Measurements from ENCODE around the gene CLCF1.
A peak's percentile ranks its signal among the peaks of the same experiment; 100 is the strongest.

CLCF1 gene

DNA sequence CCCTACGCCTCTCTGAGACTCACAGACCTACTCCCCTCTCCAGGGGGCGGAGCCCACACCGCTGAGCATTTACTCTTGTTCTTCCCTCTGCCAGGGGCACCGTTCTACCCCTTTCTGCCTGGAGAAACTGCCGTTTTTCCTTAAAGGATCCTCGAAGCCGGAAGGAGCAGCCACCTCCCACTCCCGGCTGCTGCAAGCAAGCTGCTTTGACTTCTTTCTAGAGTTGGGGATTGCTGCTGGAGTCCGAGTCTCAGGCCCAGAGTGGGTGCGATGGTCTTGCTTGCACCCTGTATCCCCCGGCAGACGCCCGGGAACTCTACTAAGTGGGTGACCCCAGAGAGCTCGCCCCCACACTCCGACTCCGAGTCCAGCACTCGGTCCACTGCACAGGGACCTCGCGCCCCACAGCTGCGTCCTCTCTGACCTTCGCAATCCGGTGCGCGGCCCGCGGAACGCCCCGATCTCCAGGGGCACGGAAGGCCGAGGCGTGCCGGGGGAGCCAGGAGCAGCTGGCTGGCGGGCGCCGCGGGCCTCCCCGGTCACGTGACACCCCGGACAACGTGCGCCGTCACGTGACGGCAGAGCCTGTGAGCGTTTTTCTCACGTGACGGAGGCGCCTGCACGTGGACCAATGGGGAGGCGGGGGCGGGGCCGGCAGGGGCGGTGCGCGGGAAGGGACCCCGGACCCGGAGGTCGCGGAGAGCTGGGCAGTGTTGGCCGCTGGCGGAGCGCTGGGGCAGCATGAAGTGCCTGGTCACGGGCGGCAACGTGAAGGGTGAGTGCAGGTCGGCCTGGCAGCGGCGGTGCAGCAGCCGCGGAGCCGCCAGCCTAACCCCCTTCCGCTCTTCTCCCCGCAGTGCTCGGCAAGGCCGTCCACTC, 18.1 kb upstream of the CLCF1 start, which contains the start of gene RAD9A:
TSS of gene RAD9A (plus strand) at position 683 of the 879 bp plus-strand sequence. CDS start at position 742, 59 bp downstream.
- peak within 1 kb of the TSS; percentile 48; the same call in 1 of the 2 replicates for H3K27ac ChIP-seq

DNA sequence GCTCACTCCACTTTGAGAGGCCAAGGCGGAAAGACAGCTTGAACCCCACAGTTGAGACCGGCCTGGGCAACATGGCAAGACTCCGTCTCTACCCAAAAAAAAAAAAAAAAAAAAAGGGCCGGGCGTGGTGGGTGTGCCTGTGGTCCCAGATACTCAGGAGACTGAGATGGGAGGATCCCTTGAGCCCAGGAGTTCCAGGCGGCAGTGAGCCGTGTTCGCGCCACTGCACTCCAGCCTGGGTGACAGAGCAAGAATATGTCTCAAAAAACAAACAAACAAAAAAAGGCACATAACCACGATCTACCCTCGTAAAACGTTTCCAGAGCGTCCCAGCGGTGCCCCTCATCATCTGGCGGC, 17.5 kb upstream of the CLCF1 start:
- H2AFZ ChIP-seq (ENCODE audit: low read depth) = peak overlapping the region; percentile 95; the same call in 1 of the 2 replicates
- peak overlapping the region; percentile 77; the same call in 1 of the 2 replicates for H3K9ac ChIP-seq
- peak overlapping the region; percentile 48; the same call in 1 of the 2 replicates for H3K27ac ChIP-seq
- peak overlapping the region; percentile 93 for H3K4me2 ChIP-seq
- no peaks in the 10 kb centered on the region for H3K36me3 ChIP-seq (ENCODE audit: insufficient read depth)
- TF ChIP-seq, protein P1, sequence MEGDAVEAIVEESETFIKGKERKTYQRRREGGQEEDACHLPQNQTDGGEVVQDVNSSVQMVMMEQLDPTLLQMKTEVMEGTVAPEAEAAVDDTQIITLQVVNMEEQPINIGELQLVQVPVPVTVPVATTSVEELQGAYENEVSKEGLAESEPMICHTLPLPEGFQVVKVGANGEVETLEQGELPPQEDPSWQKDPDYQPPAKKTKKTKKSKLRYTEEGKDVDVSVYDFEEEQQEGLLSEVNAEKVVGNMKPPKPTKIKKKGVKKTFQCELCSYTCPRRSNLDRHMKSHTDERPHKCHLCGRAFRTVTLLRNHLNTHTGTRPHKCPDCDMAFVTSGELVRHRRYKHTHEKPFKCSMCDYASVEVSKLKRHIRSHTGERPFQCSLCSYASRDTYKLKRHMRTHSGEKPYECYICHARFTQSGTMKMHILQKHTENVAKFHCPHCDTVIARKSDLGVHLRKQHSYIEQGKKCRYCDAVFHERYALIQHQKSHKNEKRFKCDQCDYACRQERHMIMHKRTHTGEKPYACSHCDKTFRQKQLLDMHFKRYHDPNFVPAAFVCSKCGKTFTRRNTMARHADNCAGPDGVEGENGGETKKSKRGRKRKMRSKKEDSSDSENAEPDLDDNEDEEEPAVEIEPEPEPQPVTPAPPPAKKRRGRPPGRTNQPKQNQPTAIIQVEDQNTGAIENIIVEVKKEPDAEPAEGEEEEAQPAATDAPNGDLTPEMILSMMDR (conservative IDR thresholded peaks at IDR 0.05; ENCODE audit: low read depth, low read length) = no peak
- no peaks in the 10 kb centered on the region for H4K20me1 ChIP-seq (ENCODE audit: insufficient read depth)
- H3K4me1 ChIP-seq (ENCODE audit: low read depth, poor library complexity, severe bottlenecking) = peaks cover 8% of the 10 kb centered on the region
- H3K4me3 ChIP-seq (IDR thresholded peaks at IDR 0.05; ENCODE audit: insufficient read depth, low read depth, low read length) = no peak overlapping the region
- peaks cover 4% of the 10 kb centered on the region; the same call in 1 of the 2 replicates for H3K79me2 ChIP-seq (ENCODE audit: insufficient read depth, low read depth)
- no peaks in the 10 kb centered on the region for H3K27me3 ChIP-seq (ENCODE audit: insufficient read depth, low read depth)

More for the DNA sequence above, 18.1 kb upstream of the CLCF1 start, which contains the start of gene RAD9A:
- Histone ChIP-seq H3K9ac (peak within 1 kb of the TSS; percentile 77), H4K20me1 (ENCODE audit: insufficient read depth) (no peaks in the 10 kb centered on the region), H2AFZ (ENCODE audit: low read depth) (peak within 1 kb of the TSS; percentile 95), H3K4me1 (ENCODE audit: low read depth, poor library complexity, severe bottlenecking) (peaks cover 8% of the 10 kb centered on the region), H3K79me2 (ENCODE audit: insufficient read depth, low read depth) (peaks cover 4% of the 10 kb centered on the region; the same call in 1 of the 2 replicates), H3K4me2 (peak within 1 kb of the TSS; percentile 93), H3K4me3 (IDR thresholded peaks at IDR 0.05; ENCODE audit: insufficient read depth, low read depth, low read length) (no peak within 1 kb of the TSS), H3K36me3 (ENCODE audit: insufficient read depth) (no peaks in the 10 kb centered on the region), H3K27me3 (ENCODE audit: insufficient read depth, low read depth) (no peaks in the 10 kb centered on the region)
- TF ChIP-seq, protein P1 (conservative IDR thresholded peaks at IDR 0.05; ENCODE audit: low read depth, low read length) = no peak

DNA sequence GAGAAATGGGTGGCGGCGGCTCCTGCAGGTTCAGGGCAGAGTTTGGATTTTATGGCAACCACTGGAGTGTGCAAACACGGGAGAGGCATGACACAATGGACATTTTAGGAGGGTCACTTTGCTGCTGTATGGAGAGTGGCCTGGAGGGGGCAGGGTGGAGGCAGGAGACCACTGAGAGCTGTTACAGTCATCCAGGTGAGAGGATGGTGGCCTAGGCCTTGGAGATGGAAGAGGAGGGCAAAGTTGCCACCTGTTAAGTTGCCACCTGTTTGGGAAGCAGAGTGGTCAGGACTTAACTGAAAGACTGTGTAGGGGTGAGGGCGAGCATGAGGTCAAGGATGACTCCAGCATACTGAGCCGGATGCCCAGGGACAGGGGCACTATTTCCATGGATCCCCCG, 16.1 kb upstream of the CLCF1 start:
- TF ChIP-seq, protein P1 (conservative IDR thresholded peaks at IDR 0.05; ENCODE audit: low read depth, low read length) = peak; percentile 62
- Histone ChIP-seq H2AFZ (ENCODE audit: low read depth) (no peak overlapping the region), H3K36me3 (ENCODE audit: insufficient read depth) (no peaks in the 10 kb centered on the region), H3K27ac (no peak overlapping the region), H3K4me3 (IDR thresholded peaks at IDR 0.05; ENCODE audit: insufficient read depth, low read depth, low read length) (no peak overlapping the region), H4K20me1 (ENCODE audit: insufficient read depth) (no peaks in the 10 kb centered on the region), H3K4me1 (ENCODE audit: low read depth, poor library complexity, severe bottlenecking) (peaks cover 8% of the 10 kb centered on the region), H3K79me2 (ENCODE audit: insufficient read depth, low read depth) (peaks cover 4% of the 10 kb centered on the region; the same call in 1 of the 2 replicates), H3K9ac (no peak overlapping the region), H3K27me3 (ENCODE audit: insufficient read depth, low read depth) (peaks cover 8% of the 10 kb centered on the region), H3K4me2 (no peak overlapping the region)

DNA sequence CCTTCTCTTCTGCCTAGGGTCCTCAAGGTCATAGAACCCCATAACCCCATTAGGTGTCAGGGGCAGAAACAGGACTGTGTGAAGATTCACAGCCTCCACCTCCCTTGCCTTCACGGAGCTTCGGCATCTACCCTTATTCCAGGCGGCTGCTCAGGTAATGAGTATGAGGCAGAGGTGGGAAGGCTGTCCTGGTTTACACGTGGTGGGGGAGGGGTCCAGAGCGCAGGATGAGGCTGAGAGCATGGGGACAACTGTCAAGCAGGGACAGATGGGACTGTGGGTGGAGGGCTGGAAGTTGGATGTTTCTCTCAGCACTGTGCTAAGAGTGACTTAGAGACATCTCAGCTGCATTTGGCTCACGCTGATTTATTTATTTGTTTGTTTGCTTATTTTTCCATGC, 14.1 kb upstream of the CLCF1 start:
- no peak overlapping the region for H2AFZ ChIP-seq (ENCODE audit: low read depth)
- no peak overlapping the region for H3K4me2 ChIP-seq
- H3K9ac ChIP-seq = no peak overlapping the region
- H3K27me3 ChIP-seq (ENCODE audit: insufficient read depth, low read depth) = peaks cover 19% of the 10 kb centered on the region
- no peaks in the 10 kb centered on the region for H3K36me3 ChIP-seq (ENCODE audit: insufficient read depth)
- no peaks in the 10 kb centered on the region for H4K20me1 ChIP-seq (ENCODE audit: insufficient read depth)
- TF ChIP-seq, protein P1 (conservative IDR thresholded peaks at IDR 0.05; ENCODE audit: low read depth, low read length) = no peak
- H3K4me3 ChIP-seq (IDR thresholded peaks at IDR 0.05; ENCODE audit: insufficient read depth, low read depth, low read length) = no peak overlapping the region
- H3K4me1 ChIP-seq (ENCODE audit: low read depth, poor library complexity, severe bottlenecking) = peaks cover 5% of the 10 kb centered on the region
- H3K27ac ChIP-seq = no peak overlapping the region
- H3K79me2 ChIP-seq (ENCODE audit: insufficient read depth, low read depth) = peaks cover 2% of the 10 kb centered on the region; the same call in 1 of the 2 replicates
